Activated T-helper 1 cell treated with anti-CD3 and anti-CD28 coated beads, Interleukin-2, amount 50 U/mL, for 16 hours (primary cell): ENCODE data around the gene COL3A1.

Source experiments
- DNase-seq, 2 donors: peaks; one replicate each; pipeline ENCODE4 v3.0.0-alpha.2; 2020; ENCODE audit warnings: low read depth in 1 of 2, low spot score in 1 of 2

COL3A1 gene

DNA sequence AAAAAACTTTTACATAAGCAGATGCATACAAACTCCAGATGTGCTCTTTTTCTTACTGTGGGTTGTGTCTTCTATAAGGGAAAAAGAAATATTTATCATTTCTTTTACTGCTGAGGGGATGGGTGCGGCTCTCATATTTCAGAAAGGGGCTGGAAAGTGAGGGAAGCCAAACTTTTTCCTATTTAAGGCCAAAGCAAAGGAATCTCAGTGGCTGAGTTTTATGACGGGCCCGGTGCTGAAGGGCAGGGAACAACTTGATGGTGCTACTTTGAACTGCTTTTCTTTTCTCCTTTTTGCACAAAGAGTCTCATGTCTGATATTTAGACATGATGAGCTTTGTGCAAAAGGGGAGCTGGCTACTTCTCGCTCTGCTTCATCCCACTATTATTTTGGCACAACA is at the start of gene COL3A1:
Gene COL3A1, plus strand, starts transcription at position 210 of the 400 bp plus-strand sequence. Its CDS starts 117 bp downstream, at position 327.
- DNase-seq: no peak

DNA sequence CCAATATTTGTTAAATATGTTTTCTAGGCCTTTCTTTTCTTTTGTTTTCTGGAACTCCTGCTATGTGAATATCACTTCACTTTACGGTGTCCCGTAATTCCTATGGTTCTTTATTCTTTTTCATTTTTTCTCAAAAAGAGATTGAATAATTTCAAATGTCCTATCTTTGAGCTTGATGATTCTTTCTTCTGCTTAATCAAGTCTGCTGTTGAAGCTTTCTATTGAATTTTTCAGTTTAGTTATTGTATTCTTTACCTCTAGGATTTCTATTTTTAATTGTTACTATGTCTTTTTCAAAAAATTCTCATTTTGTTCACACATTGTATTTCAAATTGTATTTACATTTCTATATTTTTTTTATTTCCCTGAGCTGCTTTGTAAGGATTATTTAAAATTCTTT is 45.5 kb upstream of the COL3A1 start:
- no peak for DNase-seq

DNA sequence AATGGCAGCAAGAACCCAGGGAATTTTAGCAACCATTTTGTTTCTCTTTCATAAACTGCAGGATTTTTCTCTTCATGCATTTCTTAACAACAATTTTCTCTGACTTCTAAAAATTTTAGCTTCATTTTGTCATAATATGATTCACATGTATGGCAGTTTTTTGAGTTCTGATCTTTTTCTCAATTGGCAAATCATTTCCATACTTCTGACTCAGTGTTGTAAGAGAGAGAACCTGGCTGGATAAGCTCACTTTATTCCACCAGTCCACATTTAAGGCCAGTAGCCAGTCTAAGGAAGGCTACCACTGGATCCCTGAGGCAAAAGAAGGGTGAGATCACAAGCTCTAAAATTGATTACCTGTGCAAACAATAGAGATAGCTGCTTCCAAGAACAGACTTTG is 42.8 kb upstream of the COL3A1 start:
- DNase-seq: no peak

DNA sequence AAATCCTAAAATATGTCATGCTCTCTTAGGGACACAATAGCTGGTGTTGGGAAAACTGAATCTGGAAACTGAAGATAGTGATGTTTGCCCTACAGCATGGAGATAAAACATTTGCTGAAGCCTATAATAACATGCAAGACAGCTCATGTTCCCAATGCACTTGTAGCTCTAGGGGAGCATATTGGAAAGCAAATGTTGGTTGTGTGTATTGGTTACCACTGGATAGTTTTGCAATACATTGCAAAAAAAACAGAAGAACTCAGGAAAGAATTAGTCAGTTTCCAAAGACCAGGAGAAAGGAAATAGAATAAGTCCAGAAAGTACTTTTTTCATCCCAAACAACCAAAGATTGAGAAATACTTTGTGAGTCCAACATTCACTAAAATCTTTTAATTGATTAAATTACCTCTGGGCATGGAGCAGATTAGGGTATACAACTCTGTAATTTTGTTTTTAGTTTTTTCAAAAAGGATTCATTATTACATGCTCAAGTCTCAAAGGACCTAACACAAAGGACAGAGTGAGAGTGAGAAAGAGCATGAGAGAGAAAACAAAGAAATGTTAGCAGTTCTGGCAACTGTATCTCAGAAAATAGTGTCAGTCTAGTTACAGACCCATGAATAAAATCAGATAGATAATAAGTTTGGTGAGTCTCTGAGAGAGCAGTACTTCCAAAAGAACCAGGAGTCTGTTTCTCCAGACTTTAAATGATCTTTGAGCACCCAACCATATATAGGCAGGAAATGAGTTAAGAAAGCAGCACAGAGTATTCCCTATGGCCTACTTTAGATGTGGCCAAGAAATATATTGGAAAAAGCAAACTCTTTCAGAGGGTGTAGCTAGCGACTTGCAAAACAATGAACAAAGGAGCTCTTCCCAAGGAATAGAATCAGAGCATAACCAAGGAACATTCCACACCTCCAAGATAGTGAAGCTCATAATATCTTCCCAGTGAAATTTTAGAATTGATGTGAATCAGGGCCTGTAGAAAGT is 36.6 kb upstream of the COL3A1 start:
- DNase-seq: no peak

DNA sequence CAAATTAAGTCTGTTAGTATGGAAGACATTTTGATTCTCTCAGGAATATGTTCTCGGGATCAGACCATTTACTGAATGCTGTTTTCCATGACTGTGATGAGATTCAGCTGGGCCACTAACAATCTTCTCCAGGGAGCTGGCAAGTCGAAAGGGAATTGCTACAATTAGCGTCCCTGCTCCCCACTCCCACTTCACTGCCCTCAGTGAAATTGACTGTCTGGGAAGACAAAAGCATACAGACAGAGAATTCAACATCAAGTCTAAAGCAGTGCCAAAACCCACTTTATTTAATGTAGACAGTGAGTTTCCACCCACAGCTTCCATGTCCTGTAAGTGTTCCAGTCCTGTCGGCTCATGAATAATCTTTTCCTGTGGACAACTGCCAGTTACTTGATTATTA is 34.0 kb upstream of the COL3A1 start:
- no peak for DNase-seq

DNA sequence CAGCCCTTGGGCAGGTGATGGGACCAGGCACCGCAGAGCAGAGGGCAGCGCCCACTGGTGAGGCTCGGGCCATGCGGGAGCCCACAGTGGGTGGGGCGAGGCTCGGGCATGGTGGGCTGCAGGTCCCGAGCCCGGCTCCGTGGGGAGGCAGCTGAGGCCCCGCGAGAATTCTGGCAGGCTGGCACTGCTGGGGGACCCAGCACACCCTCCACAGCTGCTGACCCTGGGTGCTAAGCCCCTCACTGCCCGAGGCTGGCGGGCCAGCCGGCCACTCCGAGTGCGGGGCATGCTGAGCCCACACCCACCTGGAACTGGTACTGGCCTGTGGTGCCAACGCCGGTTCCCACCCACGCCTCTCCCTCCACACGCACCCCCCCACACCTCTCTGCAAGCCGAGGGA is 29.7 kb upstream of the COL3A1 start:
- DNase-seq: no peak

DNA sequence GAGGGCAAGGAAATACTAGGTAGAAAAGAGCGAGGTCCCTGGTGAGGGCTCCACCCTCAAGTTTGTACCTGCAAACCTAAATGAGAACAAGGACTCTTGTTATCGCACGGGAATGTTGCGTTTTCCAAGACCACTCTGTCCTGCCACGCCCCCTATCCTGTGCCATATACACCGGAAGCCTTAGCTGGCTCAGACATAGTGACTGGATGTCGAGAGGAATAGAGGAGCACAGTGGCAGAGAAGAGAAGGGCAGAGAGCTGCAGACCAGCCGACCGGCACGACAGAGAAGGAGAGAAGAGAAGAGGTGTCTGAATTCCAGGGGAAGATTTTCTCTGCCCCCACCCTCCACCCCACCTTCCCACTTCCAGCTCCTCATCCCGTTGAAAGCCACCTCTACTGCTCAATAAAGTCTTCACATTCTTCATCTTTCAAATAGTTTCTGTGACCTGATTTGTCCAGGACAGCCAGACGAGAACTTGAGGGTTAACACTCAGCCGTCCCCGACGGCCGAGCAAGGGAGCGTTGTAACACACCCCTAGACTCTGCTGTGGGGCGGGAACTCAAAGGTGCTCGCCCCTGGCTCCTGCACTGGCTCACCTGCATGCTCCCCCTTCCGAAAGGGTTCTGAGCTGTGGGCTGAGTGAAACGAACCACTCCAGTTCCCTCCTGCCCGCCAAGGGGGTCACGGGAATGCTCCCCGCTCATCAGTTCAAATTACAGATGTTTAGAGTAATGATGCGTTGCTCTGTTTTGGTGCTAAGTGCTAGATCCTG is 24.9 kb upstream of the COL3A1 start:
- no peak for DNase-seq

DNA sequence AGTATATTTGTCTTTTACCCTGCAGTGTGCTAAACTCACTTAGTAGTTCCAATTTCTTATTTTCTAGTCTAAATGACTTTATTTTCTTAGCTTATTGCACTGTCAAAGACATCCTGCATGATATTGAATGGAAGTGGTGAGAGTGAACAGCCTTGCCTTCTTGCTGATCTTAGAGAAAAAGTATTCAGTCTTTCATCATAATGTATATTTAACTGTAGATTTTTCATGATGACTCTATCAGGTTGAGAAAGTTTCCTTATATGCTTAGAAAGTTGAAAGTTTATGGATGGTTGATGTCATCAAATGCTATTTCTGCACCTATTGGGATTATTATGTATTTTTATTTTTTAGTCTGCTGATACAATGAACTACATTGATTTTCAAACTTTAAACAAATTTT is 21.3 kb upstream of the COL3A1 start:
- DNase-seq: no peak

DNA sequence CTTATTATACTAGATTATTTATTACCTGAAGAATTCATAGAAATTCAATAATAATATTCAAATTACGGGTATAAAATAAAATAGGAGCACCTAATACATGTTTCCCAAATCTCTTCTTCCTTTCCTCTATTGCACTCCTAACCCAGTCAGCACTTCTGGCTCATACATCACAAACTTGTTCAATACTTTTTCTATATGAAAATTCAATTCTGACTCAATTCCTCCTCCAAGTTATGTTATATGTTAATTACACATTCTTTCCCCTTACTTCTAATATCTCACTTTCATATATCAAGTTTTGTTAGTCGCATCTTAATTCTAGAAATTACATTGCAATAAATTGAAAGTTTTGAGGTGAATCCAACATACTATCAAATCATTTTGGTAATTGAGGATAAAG is 17.9 kb upstream of the COL3A1 start:
- no peak for DNase-seq

DNA sequence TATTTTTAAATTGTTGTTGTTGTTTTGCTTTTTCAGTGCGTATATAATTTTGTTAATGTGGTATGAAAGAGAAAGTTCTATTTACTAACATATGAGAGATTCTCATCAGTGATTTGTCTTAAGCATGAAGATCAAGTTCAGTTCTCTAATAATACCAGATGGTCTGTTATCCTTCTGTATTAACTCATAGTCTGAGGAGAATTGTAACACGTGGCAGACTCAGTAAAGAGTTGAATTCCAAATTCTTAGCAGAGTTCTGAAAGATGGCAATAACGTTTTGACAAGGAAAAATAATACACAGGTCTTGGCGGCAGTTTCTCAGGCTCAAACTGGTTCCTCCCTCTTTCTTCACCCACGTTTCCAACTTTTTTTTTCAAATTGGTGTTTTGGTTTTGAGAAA is 17.2 kb upstream of the COL3A1 start:
- no peak for DNase-seq

DNA sequence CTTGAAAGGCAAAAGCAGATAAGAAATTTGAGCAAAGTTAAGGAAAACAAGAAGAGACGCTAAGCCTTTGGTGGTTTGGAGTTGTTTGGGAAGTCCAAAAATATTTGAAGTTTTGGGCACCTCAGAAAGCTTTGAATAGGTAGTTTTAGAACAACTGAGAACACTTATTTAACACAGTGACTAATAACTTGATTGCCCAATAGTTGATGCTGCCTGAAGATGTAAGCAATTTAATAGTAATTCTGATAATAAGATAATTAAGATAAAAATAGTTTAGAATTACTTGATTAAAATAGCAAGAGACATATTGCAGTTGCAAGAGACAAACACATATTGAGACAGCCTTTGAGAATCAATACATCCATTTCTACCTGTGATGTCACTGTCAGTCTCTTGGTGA is 16.5 kb upstream of the COL3A1 start:
- DNase-seq: no peak

DNA sequence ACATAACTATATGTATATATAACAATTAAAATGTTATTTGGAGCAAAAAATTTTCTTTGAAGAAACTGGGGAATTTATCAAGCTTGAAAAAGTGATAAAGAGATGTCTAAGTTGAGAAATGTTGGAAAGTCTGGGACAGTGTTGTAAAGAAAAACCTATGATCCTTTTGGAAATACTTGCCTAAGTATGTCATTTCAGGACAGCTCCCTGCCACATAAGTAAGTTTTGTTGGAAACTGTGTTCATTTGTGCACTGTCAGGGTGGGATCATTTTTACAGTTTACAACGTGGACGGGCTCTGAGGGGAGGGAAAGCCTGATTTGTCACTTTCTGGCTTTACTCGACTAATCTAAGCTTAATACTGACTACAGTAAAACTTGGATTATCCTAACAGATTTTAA is 10.4 kb upstream of the COL3A1 start:
- DNase-seq: no peak

DNA sequence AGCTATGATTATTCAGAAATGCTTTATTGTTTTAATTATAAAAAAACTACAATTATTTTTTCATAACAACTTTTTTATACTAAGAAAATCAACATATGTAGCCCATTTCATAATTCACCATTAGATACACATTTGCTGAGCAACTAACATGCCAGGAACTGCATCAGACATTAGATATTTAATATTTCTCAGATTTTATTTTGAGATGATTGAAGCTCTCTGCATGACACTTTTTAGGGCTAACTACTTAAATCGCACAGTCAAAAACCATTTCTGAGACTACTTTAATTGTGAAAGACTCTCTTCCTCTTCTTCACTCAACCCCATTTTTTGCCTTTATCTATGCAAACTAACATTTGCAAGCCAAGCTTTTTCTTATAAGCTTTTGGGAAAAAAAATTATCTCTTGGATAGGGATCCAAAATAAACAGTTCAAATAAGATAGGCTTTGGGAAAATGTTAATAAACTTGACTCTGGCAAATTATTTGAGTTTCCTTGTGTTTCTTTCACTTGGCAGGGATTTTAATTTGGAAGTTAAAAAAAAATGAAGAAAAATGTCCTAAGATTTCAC is 9.1 kb upstream of the COL3A1 start:
- no peak for DNase-seq

DNA sequence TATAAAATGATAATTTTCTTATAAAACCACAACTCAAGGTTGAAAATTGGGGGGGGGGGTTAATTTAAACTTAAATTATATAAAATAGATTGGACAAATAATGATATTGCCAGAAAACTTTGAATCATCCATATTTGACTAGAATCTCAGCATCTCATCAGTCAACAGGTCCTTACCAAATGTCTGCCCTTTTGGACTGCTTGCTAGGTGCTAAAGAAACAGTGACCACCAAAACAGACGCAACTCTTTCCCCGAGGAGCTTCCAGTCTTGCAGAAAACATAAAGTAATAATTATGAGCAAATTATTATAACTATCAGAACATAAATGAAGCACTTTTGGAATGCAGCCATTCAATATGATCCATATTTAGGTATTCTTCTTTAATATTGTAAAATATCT is 8.6 kb upstream of the COL3A1 start:
- no peak for DNase-seq

DNA sequence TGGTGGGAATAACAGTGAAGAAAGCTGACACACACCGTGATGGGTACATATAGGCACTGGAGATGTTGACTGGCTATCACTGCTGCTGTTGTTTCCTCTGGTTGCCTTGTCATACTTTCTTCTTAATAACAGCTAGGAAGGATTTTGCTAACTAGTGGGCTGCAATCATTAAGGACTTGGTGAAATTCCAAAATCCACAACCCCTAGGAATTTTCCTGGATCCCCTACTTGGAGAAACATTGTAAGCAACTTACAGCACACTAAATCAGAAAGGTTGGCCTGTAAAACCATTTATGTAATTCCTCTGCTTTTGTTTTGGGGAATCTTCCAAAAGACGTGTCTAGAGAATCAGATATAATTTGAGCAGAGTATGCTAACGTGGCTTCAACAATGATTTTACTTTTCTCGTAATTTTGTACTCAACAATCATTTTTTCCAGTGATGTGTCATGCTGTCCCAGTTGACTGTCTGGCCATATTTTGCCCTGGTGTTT is 8.0 kb upstream of the COL3A1 start:
- no peak for DNase-seq

DNA sequence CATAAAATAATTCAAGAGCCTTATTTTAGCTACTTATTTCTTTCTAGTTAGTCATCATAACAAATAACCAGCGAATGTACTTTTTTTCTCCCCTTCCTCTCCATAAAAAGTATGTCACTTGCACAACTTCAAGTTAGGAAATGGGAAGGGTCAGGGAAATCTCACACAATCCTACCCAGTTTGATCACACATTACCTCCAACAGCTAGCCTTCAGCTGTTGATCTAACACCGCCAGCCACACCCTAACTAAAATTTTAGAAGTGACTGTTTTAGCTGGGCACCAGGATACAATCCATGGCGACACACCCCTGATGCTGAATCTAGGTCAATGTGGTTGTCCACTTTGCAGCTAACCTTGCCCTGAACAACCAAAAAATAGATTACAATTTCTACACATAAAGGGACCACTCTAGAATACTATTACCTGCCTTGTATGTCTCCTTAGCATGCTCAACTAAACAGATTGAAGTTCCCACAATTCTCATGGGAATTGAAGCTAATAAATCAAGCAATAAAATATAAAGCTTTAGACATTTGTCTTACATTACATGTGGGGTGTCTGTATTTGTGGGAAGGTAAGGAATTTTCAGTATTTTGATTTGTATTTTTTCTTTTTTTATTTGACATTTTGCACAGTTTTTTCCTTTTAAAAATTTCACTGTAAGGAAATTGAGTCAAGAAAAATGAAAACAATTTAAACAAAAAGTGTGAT is 7.3 kb upstream of the COL3A1 start:
- DNase-seq: no peak

DNA sequence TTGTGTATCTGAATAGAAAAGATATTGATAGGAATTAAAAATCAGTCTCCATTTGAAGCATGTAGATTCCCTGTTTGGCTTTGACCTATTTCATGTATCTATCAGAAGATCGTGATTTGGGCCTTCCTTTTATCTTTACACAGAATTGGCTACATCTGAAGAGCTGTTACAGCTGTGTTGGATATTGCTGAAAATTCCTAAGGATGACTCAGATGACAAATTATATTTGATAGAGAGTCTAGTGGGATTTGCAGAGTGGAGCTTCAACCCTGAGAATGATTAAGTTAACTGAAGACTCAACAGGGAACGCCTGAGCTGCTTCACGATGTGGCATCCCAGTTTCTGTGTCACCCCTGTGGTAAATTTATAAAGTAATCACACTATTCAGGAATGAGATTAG is 4.9 kb upstream of the COL3A1 start:
- no peak for DNase-seq

DNA sequence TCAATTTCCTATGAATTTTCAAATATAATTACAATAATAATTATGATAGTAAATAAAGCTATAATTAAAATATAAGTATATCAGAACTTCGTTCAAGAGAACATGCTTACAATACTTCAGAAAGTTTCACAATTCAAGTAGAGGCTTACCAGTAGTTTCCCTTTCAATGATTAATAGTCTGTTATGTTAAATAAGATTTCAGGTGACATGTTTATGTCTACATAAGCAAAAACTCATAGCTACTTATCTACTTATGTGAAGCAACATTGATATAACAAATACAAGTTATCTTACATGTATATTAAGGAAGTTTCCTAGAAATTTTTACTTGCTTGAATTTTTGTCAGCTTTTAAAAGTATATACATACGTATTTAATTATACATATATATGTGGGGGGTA is 4.5 kb upstream of the COL3A1 start:
- no peak for DNase-seq

DNA sequence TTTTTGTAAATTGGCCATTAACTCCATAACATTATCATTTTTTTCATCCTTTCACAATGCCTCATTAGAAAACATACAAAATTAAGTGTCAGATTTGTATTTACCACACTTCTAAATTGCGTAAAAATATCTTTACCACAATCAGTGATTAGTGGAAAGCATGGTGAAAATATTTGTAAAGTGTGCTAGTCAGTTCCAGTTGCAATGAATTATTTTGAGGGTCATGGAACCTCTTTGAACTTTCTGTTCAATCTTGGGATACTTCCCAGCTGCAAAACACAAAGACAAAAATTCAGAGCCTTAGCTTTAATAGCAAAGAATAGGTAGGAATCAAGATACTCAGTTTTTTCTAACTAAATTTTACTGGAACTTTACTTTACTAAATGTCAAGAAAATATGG is 4.0 kb upstream of the COL3A1 start:
- no peak for DNase-seq

DNA sequence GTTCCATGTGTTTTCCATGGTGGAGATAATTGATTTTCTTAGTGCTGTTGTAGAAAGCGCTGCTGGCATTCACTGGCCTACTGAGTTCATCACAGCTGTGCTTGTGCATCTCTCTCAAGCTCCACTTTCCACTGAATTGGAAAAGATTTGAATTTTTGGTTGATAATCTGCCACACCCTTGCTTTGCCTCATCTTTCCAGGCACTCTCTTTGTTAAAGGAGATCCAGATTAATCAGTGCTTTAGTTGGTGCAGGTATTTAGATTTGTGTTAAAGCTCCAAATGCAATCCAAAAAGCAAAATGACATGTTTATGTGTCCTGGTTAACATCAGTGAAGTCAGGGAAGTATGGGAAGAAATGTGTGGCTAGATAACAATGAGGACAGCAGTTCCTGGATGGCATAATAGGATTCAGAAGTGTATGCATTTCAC is 2.7 kb upstream of the COL3A1 start:
- DNase-seq: no peak

DNA sequence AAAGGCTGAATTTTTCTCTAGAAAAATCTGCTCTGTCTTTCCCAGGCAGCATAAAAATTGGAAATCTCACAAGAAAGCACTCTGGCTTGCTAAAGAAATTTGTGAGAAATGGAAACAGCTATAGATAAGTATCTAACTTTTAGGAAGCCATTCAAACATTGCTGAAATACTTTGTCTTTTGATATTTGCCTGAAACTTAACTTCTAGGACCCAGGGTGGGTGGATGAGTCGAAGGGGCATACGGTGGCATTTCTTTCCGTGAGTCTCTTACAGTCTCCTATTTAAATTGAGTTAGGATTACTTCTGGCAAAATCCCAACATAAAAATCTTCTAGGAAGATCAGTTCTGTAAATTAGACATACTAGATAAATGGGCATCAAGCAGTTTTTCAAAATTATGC is 532 bp upstream of the COL3A1 start:
- DNase-seq: no peak
